Activated naive CD4-positive, alpha-beta T cell treated with anti-CD3 and anti-CD28 coated beads, Interleukin-2, amount 10 ng/mL, durations not matched to agents 7 days and 5 days (primary cell): ENCODE measurements around the gene THOC3.
"Not testable (repeated sequence)": the region's sequence is repeated elsewhere in the genome, so short reads cannot be mapped to it uniquely, and the experiment has no call there.

ENCODE experiments used
- CTCF ChIA-PET: fragments of 350-600 bp; sonication (Branson Sonifier 250); formaldehyde crosslinking; loops from one replicate; lab custom pipeline; 2021; ENCODE audit warnings: antibody characterized with exemption; lab: Charles Lee
- DNase-seq: peaks from one replicate; pipeline ENCODE4 v3.0.0-alpha.2; 2020
- H3K27ac Mint-ChIP-seq: one replicate; pipeline ENCODE4 v1.8.0; 2021; ENCODE audit warnings: mild to moderate bottlenecking, moderate library complexity, mixed read lengths
- H3K27me3 Mint-ChIP-seq: one replicate; pipeline ENCODE4 v1.8.0; 2021; ENCODE audit warnings: mild to moderate bottlenecking, mixed read lengths
- H3K36me3 Mint-ChIP-seq: one replicate; pipeline ENCODE4 v1.8.0; 2021; ENCODE audit warnings: mixed read lengths
- H3K4me1 Mint-ChIP-seq: one replicate; pipeline ENCODE4 v1.8.0; 2021; ENCODE audit warnings: mixed read lengths
- H3K4me3 Mint-ChIP-seq: one replicate; pipeline ENCODE4 v1.8.0; 2021; ENCODE audit warnings: mild to moderate bottlenecking, moderate library complexity, mixed read lengths
- H3K9me3 Mint-ChIP-seq: one replicate; pipeline ENCODE4 v1.8.0; 2021; ENCODE audit warnings: mixed read lengths

THOC3 gene

GRCh38 chr5:175960228-175960627, 7.9 kb downstream of the THOC3 start:
- H3K27ac Mint-ChIP-seq, DNase-seq, CTCF ChIA-PET, H3K4me1 Mint-ChIP-seq, H3K4me3 Mint-ChIP-seq, H3K27me3 Mint-ChIP-seq, H3K9me3 Mint-ChIP-seq: not testable (repeated sequence)
- peaks cover 14% of the 10 kb centered on the region for H3K36me3 Mint-ChIP-seq

GRCh38 chr5:175958515-175958914, 9.6 kb downstream of the THOC3 start:
- H3K4me3 Mint-ChIP-seq, CTCF ChIA-PET, H3K27ac Mint-ChIP-seq, DNase-seq, H3K27me3 Mint-ChIP-seq, H3K36me3 Mint-ChIP-seq, H3K9me3 Mint-ChIP-seq, H3K4me1 Mint-ChIP-seq: not testable (repeated sequence)

GRCh38 chr5:175954107-175954506, 14.0 kb downstream of the THOC3 start:
- H3K9me3 Mint-ChIP-seq, DNase-seq, H3K36me3 Mint-ChIP-seq, CTCF ChIA-PET, H3K27ac Mint-ChIP-seq, H3K4me3 Mint-ChIP-seq, H3K27me3 Mint-ChIP-seq, H3K4me1 Mint-ChIP-seq: not testable (repeated sequence)

- H3K27me3 Mint-ChIP-seq, CTCF ChIA-PET, DNase-seq, H3K9me3 Mint-ChIP-seq, H3K4me1 Mint-ChIP-seq, H3K36me3 Mint-ChIP-seq, H3K4me3 Mint-ChIP-seq, H3K27ac Mint-ChIP-seq: not testable (repeated sequence)
These were observed 15.3 kb downstream of the THOC3 start for GRCh38 chr5:175952810-175953209.

GRCh38 chr5:175951339-175951969, 16.7 kb downstream of the THOC3 start:
- H3K9me3 Mint-ChIP-seq, H3K27ac Mint-ChIP-seq, H3K27me3 Mint-ChIP-seq, H3K4me3 Mint-ChIP-seq, H3K4me1 Mint-ChIP-seq, H3K36me3 Mint-ChIP-seq, DNase-seq, CTCF ChIA-PET: not testable (repeated sequence)

GRCh38 chr5:175948329-175949108, 19.6 kb downstream of the THOC3 start:
- H3K27me3 Mint-ChIP-seq, H3K9me3 Mint-ChIP-seq, CTCF ChIA-PET, H3K27ac Mint-ChIP-seq, H3K4me1 Mint-ChIP-seq, DNase-seq, H3K4me3 Mint-ChIP-seq, H3K36me3 Mint-ChIP-seq: not testable (repeated sequence)

- H3K4me1 Mint-ChIP-seq, H3K27me3 Mint-ChIP-seq, H3K36me3 Mint-ChIP-seq, H3K4me3 Mint-ChIP-seq, H3K9me3 Mint-ChIP-seq, H3K27ac Mint-ChIP-seq, DNase-seq, CTCF ChIA-PET: not testable (repeated sequence)
These were observed 24.9 kb downstream of the THOC3 start for GRCh38 chr5:175943253-175943652.

GRCh38 chr5:175940632-175941031, 27.5 kb downstream of the THOC3 start:
- H3K4me3 Mint-ChIP-seq, H3K27me3 Mint-ChIP-seq, H3K27ac Mint-ChIP-seq, DNase-seq, CTCF ChIA-PET, H3K9me3 Mint-ChIP-seq, H3K4me1 Mint-ChIP-seq: not testable (repeated sequence)
- peaks cover 11% of the 10 kb centered on the region for H3K36me3 Mint-ChIP-seq

GRCh38 chr5:175938489-175938888, 29.6 kb downstream of the THOC3 start:
- H3K4me3 Mint-ChIP-seq, H3K27me3 Mint-ChIP-seq, CTCF ChIA-PET, H3K9me3 Mint-ChIP-seq, H3K27ac Mint-ChIP-seq, H3K4me1 Mint-ChIP-seq, DNase-seq: not testable (repeated sequence)
- H3K36me3 Mint-ChIP-seq = peaks cover 16% of the 10 kb centered on the region

- DNase-seq, H3K4me3 Mint-ChIP-seq, H3K36me3 Mint-ChIP-seq, H3K27ac Mint-ChIP-seq, CTCF ChIA-PET, H3K4me1 Mint-ChIP-seq, H3K27me3 Mint-ChIP-seq, H3K9me3 Mint-ChIP-seq: not testable (repeated sequence)
These were observed 39.4 kb downstream of the THOC3 start for GRCh38 chr5:175928752-175929151.

GRCh38 chr5:175925106-175925505, 43.0 kb downstream of the THOC3 start:
- H3K4me1 Mint-ChIP-seq, H3K27me3 Mint-ChIP-seq, H3K9me3 Mint-ChIP-seq, DNase-seq, H3K27ac Mint-ChIP-seq, H3K36me3 Mint-ChIP-seq, CTCF ChIA-PET, H3K4me3 Mint-ChIP-seq: not testable (repeated sequence)

GRCh38 chr5:175922192-175922885, 45.8 kb downstream of the THOC3 start:
- no peak for DNase-seq
- CTCF ChIA-PET = no interaction called here
- H3K27me3 Mint-ChIP-seq = no peaks in the 10 kb centered on the region
- no peak overlapping the region for H3K4me3 Mint-ChIP-seq
- H3K27ac Mint-ChIP-seq = no peak overlapping the region
- H3K36me3 Mint-ChIP-seq = peaks cover 9% of the 10 kb centered on the region
- no peaks in the 10 kb centered on the region for H3K9me3 Mint-ChIP-seq
- no peaks in the 10 kb centered on the region for H3K4me1 Mint-ChIP-seq

- CTCF ChIA-PET = interaction anchor here (0.6 to 1.5 kb wide), 3 partner anchors 34 to 145 kb away, joined by 3 to 5 read pairs (median 3); no protein-coding TSS in a partner anchor
- Mint-ChIP-seq H3K4me1 (no peaks in the 10 kb centered on the region), H3K4me3 (no peak overlapping the region), H3K27me3 (no peaks in the 10 kb centered on the region), H3K9me3 (no peaks in the 10 kb centered on the region), H3K36me3 (peaks cover 15% of the 10 kb centered on the region), H3K27ac (no peak overlapping the region)
- DNase-seq = no peak
These were observed 46.9 kb downstream of the THOC3 start for GRCh38 chr5:175921061-175921730.

- Mint-ChIP-seq H3K4me3 (no peak overlapping the region), H3K27me3 (no peaks in the 10 kb centered on the region), H3K4me1 (peaks cover 5% of the 10 kb centered on the region), H3K36me3 (peaks cover 16% of the 10 kb centered on the region), H3K27ac (no peak overlapping the region), H3K9me3 (no peaks in the 10 kb centered on the region)
- CTCF ChIA-PET = interaction anchor here (0.6 to 1.5 kb wide), 3 partner anchors 33 to 144 kb away, joined by 3 to 5 read pairs (median 3); no protein-coding TSS in a partner anchor
- DNase-seq = no peak
These were observed 47.8 kb downstream of the THOC3 start for GRCh38 chr5:175920231-175920811.
